GM21360 (cell line): ENCODE data around the gene TESK1.
A peak's percentile ranks its signal among the peaks of the same experiment; 100 is the strongest.

Experiments used
- ATAC-seq: cut with Tn5 transposase; IDR thresholded peaks from one replicate; pipeline ENCODE4 v1.9.1; 2021; ENCODE audit warnings: mild to moderate bottlenecking, moderate library complexity; ENCODE audit not compliant: unreplicated experiment

TESK1 gene

GRCh38 chr9:35604578-35605350, at the start of gene TESK1:
TESK1 (plus strand) TSS chr9:35605262; CDS start chr9:35605620, 358 bp downstream.
- ATAC-seq: peak; percentile 36

GRCh38 chr9:35555881-35556280, 49.2 kb upstream of the TESK1 start:
- no peak for ATAC-seq

GRCh38 chr9:35556776-35557175, 48.3 kb upstream of the TESK1 start:
- ATAC-seq: no peak

- ATAC-seq: no peak
Measured at GRCh38 chr9:35557320-35557719, 47.7 kb upstream of the TESK1 start.

- ATAC-seq: no peak
Measured at GRCh38 chr9:35558185-35558584, 46.9 kb upstream of the TESK1 start.

GRCh38 chr9:35559792-35560530, 45.1 kb upstream of the TESK1 start:
- ATAC-seq: no peak

- ATAC-seq: no peak
Measured at GRCh38 chr9:35560625-35561337, 44.3 kb upstream of the TESK1 start.

- ATAC-seq: no peak
Measured at GRCh38 chr9:35561468-35562261, 43.4 kb upstream of the TESK1 start.

- ATAC-seq: no peak
Measured at GRCh38 chr9:35562895-35563780, 41.9 kb upstream of the TESK1 start.

- no peak for ATAC-seq
Measured at GRCh38 chr9:35563791-35564197, 41.3 kb upstream of the TESK1 start.

- no peak for ATAC-seq
Measured at GRCh38 chr9:35564658-35565061, 40.4 kb upstream of the TESK1 start.

GRCh38 chr9:35566417-35566816, 38.6 kb upstream of the TESK1 start:
- ATAC-seq: no peak

GRCh38 chr9:35568196-35568595, 36.9 kb upstream of the TESK1 start:
- no peak for ATAC-seq

GRCh38 chr9:35569206-35569605, 35.9 kb upstream of the TESK1 start:
- ATAC-seq: no peak

GRCh38 chr9:35570709-35571504, 34.2 kb upstream of the TESK1 start:
- no peak for ATAC-seq

GRCh38 chr9:35574578-35575122, 30.4 kb upstream of the TESK1 start:
- ATAC-seq: no peak

GRCh38 chr9:35575478-35575877, 29.6 kb upstream of the TESK1 start:
- no peak for ATAC-seq

- ATAC-seq: no peak
Measured at GRCh38 chr9:35577486-35577885, 27.6 kb upstream of the TESK1 start.

- no peak for ATAC-seq
Measured at GRCh38 chr9:35579130-35579529, 25.9 kb upstream of the TESK1 start.
